Glomerular visceral epithelial cell (primary cell): ENCODE measurements around the gene CACNA1G.

Experiments
- DNase-seq: peaks from one replicate; pipeline ENCODE4 v3.0.0-alpha.2; 2016; ENCODE audit errors: extremely low spot score

The CACNA1G gene

DNA sequence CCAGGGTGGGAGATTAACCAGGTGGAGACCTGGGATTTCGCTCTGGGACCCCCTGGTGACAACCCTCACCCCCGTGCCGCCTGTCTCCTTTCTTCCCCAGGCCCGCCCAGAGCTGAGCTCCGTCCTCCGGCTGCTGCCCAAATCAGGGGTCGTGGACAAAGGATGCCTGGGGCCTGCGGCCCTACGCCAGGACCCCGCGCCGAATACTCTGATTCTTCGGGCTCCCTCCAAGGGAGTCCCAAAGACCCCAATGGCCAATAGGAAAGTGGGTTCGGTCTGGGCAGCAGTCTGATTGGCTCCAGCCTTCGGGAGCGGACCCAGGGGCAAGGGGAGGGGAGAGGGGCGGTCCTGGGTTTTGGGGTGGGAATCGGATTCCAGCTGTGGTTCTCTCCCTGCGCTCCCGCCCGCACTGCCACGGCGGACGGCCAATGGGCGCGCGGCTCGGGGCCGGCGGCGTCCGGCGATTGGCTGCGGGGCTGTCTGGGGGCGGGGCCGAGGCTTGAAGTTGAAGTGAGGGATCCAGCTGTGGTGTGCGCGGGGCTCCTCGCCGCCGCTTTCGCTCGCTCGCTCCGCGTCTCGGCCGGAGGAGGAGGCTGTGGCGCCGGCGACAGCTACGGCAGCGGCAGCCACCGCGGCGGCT, at the start of gene CACNA1G:
Gene CACNA1G, plus strand, starts transcription at position 531 of the 640 bp plus-strand sequence. CDS start 745 bp downstream, outside the sequence.
- peak; percentile 85 for DNase-seq

- no peak for DNase-seq
Observed at GRCh38 chr17:50511058-50511457, 49.5 kb upstream of the CACNA1G start.

- no peak for DNase-seq
Observed at GRCh38 chr17:50513495-50513894, 47.0 kb upstream of the CACNA1G start.

DNA sequence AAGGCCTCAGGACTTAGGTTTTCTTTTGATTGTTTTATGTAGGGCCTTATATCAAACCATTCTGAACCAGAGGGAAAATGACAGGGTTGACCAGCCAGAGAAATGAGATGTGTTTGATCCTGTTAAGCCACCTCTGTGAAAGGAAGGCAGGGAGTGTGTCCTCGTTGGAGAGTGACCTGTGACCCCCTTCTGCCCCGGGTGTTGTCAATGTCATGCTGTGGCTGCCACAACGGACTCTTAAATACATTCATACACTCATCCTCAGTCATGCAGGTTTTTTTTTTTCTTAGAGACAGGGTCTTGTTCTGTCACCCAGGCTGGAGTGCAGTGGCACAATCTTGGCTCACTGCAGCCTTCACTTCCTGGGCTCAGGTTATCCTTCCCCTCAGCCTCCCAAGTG, 46.1 kb upstream of the CACNA1G start:
- no peak for DNase-seq

DNA sequence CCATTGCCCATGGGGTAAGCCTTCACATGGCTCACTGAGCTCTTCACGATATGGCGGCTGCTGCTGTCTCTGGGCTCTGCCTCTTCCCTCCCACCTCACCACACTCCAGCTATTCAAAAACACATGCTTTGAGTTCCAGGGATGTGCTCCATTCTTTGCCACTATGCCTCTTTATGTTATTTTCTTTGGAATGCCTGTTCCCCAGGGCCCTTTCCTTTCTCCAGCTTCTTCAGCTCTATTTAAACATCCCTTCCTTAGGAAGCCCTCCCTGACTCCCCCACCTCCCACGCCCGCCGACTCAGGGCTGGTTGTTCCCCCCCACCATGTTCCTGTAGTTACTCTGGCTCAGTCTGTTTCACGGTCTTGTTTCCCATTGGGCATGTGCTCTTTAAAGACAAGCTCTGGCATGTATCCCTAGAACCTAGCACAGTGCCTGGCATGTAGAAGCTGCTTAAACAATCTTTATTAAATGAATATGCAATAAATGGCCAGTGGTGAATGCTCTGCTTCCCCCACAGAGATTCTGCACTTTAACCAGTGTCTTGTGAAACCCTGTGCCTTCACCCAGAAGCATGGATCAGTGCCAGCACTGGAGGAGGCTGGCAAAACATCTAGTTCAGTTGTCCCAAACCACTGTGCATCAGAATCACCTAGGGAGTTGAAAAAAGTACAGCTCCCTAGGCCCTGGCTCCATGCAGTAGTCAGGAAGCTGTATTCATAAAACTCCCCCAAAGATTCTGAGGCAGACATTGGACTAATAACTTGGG, 45.4 kb upstream of the CACNA1G start:
- peak; percentile 53 for DNase-seq

DNA sequence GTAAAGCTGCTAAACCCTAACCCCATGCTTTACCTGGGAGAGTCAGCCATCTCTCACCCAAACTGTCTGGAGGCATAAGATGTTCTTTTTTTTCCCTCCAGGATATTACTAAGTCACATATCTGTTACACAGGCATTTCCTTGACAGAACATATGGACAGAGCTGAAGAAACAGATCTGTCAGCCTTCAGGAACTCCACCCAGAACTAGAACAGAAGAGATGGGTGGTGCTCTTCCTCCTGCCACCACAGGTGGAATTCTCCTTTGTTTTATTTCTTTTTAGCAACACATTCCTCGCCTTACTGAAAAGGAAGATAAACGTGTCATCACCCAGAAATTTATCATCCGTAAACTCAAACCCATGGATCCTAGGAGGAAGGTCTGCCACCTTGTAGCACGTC, 43.5 kb upstream of the CACNA1G start:
- DNase-seq: no peak

DNA sequence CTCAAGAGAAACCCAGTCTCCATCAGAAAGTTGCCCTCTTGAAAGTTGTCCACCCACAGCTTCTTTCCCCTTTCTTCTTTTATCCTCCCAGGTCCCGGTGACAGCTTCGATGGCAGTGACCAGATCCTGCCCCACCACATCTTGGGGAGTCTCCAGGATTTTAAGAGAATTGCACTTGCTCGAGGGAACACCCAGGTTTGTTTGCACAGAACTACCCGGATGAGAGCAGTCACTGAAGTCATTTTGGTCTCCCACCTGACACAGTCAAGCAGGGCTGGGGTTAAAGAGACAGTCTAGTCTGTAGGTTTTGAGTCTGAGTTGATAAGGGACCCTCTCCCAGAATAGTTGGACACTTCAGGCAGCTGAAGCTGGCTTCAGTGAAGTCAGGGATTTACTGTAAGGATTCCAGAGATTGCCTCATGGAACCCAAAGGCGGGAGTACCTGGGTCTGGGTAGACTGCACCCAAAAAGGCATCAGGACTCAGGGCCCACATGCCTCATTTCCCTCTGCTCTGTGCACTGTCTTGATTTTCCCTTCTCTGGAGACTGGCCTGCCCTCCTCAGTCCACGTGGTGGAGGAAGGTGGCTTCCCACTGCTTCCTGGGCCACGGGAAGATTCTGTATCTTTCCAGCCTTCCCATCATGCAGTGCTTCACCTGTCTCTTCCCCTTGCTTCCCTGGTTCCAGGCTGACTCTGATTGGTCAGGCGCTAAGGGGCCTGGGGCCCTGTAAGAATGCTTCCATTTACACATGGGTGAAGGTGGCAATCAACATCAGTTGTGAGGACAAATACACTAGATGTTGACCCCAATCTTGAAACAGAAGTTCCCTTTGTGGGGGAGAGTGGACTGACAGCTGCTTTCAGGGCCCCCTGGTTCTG, 42.8 kb upstream of the CACNA1G start:
- no peak for DNase-seq

DNA sequence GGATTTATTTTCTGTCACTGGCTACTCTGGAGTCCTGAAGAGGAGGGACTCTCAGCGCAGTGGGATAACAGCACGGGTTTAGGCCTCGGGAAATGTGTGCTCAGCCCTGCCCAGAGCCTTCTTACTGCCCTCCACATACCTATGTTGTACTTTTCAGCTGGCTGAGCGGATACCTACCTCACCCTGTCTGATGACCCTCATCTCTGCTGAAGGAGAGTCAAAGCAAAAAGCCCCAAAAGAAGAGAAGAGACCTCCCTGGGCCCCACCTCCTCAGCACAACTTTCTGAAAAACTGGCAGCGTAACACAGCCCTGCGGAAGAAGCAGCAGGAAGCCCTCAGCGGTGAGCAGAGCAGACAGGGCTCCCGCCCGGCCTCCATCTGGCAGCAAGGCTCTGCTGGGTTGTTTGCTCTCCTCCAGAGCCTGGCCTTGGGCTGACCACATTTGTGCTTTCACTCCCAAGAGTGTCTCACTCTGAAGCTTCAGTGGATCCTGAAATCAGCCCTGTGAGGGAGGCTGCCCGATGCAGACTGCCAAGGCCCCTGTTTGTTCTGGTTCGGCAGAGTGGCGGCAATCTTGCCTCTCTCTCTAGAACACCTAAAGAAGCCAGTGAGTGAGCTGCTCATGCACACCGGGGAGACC, 42.0 kb upstream of the CACNA1G start:
- no peak for DNase-seq

GRCh38 chr17:50519141-50519834, 41.2 kb upstream of the CACNA1G start:
- no peak for DNase-seq

GRCh38 chr17:50520483-50520882, 40.0 kb upstream of the CACNA1G start:
- no peak for DNase-seq

DNA sequence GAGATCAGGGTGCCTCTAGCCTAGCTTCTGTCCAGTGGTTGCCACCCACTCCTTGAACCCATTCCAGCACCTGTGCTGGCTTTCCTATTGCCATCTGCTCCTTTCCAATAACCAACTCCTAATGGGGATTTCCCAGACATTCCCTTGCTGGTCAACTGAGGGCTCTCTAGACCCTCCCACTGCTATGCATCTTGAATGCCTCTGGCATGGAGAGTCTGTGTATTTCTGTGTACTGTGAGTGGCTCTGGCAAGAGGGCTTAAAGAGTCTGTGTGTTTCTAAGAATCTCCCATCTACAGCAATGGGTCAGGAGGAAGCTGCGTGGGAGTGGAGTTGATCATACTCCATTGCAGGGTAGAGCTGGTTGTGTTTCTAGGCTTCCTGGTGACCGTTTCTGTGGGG, 39.0 kb upstream of the CACNA1G start:
- DNase-seq: no peak

- no peak for DNase-seq
Observed at GRCh38 chr17:50522766-50523165, 37.7 kb upstream of the CACNA1G start.

- no peak for DNase-seq
Observed at GRCh38 chr17:50523208-50523607, 37.3 kb upstream of the CACNA1G start.

- DNase-seq: no peak
Observed at GRCh38 chr17:50524838-50525237, 35.7 kb upstream of the CACNA1G start.

GRCh38 chr17:50527155-50527762, 33.3 kb upstream of the CACNA1G start:
- no peak for DNase-seq

DNA sequence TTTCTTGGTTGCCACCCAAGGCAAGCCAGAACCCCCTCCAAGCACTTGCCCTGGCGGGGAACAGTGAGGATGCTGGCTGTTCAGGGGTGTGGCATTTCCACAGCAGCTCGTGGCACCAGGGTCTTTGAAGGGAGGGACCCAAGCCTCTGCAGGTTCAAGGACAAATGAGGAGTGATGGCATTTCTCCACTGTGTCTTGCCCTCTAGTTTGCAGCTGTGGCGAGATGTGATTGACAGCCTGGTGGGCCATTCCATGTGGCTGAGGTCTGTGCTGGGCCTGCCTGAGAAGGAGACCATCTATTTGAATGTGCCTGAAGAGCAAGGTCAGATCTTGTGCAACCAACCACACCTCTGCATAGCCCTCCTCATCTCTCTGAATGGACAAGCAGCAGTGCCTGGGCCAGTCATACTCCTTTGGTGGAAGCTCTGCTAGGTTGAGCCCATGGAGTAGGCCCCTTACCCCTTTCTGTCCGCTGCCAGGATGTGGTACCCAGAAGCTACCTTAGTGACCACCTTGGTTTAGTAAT, 32.5 kb upstream of the CACNA1G start:
- no peak for DNase-seq

GRCh38 chr17:50529849-50530248, 30.7 kb upstream of the CACNA1G start:
- DNase-seq: no peak

DNA sequence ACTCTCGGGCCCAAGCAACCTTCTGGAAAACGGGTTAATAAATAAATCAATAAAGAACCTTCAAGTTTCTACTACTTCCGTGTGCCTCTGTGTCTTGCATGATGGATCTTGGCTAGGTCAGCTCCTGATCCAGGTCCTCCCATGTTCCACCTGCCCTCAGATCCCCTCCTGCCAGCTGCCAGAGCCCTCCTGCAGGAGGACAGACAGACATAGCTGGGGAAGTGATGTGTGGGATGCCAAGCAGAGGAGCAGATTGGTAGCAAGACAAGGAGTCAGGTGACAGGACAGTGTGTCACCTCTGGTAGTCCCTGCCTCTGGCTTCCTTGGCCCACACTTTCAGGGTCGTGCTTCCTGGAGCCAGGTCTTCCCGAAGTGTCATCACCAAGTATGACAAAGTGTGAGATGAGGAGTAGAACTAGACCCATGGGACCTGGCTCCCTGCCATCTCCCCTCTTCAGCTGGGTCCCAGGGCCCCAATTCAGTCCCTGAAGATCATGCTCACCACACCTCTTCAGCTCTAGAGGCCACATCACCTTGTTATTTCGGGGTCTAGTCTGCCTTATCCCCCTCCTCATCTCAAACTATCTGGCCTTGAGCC, 29.0 kb upstream of the CACNA1G start:
- no peak for DNase-seq

DNA sequence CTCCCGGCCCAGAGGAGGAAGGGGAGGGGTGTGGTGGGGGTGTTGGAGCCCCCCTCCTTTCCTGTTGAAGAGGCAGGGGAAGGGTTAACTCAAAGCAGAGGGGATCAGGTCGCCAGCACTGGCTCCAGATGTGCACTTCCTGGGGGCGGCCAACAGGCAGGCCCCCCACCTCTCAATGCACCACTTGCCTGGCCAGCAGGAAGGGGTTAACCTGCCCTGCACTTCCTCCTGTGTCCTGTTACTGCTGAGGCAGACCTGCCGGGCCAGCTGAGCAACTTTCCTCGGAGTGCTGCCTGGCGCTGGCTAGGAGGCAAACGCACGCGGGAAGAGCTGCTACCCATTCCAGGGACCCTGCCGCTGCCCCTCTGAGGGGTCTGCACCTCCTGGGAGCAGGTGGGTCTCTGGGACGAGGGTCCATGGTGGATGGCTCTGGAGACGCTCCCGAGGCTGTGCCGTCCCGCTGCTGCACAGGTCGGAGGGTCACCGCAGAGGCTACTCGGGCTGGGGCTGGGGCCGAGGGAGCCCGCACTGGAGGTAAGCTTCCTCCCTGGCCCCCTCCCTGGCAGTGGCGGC, 28.0 kb upstream of the CACNA1G start, which contains the start of gene EPN3:
Gene EPN3, plus strand, starts transcription at position 284 of the 573 bp plus-strand sequence. CDS start 3,822 bp downstream, outside the sequence.
- DNase-seq: no peak

GRCh38 chr17:50533185-50533584, 27.3 kb upstream of the CACNA1G start:
- no peak for DNase-seq
